ENCODE measurements around the gene RPE65.

DNA sequence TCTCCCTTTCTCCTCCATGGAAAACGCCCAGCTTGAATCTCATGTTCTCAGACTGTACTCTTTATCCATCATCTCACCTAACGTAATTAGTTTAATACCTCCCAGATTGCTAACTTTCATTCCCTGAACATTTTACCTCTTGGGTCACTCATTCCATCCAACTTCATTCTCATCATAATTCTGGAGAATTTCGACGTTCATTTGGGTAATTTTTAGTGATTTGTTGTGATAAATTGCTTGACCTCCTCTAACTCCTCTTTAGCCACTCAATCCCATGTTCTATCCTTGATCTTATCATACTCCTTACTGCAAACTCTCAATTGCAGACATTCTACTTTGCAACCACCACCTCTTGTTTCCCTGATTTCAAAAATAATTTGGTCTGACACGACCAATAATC, 28.4 kb downstream of the RPE65 start:
- TF ChIP-seq, protein P1, sequence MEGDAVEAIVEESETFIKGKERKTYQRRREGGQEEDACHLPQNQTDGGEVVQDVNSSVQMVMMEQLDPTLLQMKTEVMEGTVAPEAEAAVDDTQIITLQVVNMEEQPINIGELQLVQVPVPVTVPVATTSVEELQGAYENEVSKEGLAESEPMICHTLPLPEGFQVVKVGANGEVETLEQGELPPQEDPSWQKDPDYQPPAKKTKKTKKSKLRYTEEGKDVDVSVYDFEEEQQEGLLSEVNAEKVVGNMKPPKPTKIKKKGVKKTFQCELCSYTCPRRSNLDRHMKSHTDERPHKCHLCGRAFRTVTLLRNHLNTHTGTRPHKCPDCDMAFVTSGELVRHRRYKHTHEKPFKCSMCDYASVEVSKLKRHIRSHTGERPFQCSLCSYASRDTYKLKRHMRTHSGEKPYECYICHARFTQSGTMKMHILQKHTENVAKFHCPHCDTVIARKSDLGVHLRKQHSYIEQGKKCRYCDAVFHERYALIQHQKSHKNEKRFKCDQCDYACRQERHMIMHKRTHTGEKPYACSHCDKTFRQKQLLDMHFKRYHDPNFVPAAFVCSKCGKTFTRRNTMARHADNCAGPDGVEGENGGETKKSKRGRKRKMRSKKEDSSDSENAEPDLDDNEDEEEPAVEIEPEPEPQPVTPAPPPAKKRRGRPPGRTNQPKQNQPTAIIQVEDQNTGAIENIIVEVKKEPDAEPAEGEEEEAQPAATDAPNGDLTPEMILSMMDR (IDR thresholded peaks at IDR 0.05) = no peak
- TF ChIP-seq POLR2A (IDR thresholded peaks at IDR 0.05) = no peak
